B cell (primary cell): ENCODE measurements around the gene FBN1.

Experiments
- EZH2 ChIP-seq: IDR thresholded peaks from 2 replicates; pipeline ENCODE4 v1.6.1; 2012; ENCODE audit warnings: borderline replicate concordance, low read depth, mild to moderate bottlenecking, moderate library complexity, low read length; ENCODE audit not compliant: insufficient read depth, poor library complexity, severe bottlenecking
- TF ChIP-seq, protein P1 (sequence below): fragments of 200-600 bp; IDR thresholded peaks from one replicate; pipeline ENCODE4 v1.8.0; 2022; ENCODE audit warnings: antibody characterized with exemption, mild to moderate bottlenecking

DNA sequence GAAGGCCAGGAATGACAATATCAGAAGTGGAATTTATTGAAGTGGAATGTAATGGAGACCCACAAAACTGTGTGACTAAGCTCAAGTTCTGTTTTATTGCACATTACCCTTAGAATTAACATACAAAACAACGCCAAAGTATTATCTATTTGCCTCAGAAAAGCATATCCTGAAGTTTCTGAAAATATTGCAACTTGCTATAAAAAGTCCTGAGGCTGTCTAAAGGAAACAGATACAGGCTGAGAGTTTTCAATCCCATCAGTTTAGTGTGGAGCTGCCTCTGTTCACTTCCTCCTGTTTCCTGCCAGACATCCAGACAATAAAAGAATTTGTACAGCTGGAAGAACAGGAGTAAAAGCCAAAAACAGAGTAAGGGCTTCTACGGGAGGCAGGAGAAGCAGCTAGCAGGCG is 108.8 kb downstream of the FBN1 start:
- TF ChIP-seq, protein P1, sequence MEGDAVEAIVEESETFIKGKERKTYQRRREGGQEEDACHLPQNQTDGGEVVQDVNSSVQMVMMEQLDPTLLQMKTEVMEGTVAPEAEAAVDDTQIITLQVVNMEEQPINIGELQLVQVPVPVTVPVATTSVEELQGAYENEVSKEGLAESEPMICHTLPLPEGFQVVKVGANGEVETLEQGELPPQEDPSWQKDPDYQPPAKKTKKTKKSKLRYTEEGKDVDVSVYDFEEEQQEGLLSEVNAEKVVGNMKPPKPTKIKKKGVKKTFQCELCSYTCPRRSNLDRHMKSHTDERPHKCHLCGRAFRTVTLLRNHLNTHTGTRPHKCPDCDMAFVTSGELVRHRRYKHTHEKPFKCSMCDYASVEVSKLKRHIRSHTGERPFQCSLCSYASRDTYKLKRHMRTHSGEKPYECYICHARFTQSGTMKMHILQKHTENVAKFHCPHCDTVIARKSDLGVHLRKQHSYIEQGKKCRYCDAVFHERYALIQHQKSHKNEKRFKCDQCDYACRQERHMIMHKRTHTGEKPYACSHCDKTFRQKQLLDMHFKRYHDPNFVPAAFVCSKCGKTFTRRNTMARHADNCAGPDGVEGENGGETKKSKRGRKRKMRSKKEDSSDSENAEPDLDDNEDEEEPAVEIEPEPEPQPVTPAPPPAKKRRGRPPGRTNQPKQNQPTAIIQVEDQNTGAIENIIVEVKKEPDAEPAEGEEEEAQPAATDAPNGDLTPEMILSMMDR, result no peak
- no peak for TF ChIP-seq EZH2
